Activated CD8-positive, alpha-beta T cell treated with anti-CD3 and anti-CD28 coated beads, Interleukin-2, amount 10 ng/mL, durations not matched to agents 7 days and 5 days (primary cell): ENCODE data around the gene ZC3HAV1L. TPM values are rescaled to one million over a fixed set of nuclear protein-coding genes. Genes with fewer than 3 reads are reported as not detected.
"Not testable (repeated sequence)": the region's sequence is repeated elsewhere in the genome, so short reads cannot be mapped to it uniquely, and the experiment has no call there.

Experiments used
- ATAC-seq: fragments of 150-1000 bp; cut with Tn5 transposase; one replicate; pipeline ENCODE4 v1.10.0; 2021; ENCODE audit warnings: moderate library complexity
- CTCF ChIA-PET: fragments of 350-600 bp; sonication (Branson Sonifier 250); formaldehyde crosslinking; loops from one replicate; lab custom pipeline; 2021; ENCODE audit warnings: antibody characterized with exemption; lab: Charles Lee
- POLR2A ChIA-PET: fragments of 350-600 bp; sonication (Branson Sonifier 250); formaldehyde crosslinking; loops from one replicate; lab custom pipeline; 2021; ENCODE audit warnings: antibody characterized with exemption; lab: Charles Lee
- DNase-seq: peaks from one replicate; pipeline ENCODE4 v3.0.0-alpha.2; 2020
- H3K27ac Mint-ChIP-seq: one replicate; pipeline ENCODE4 v1.8.0; 2021; ENCODE audit warnings: mild to moderate bottlenecking, mixed read lengths
- H3K27me3 Mint-ChIP-seq: one replicate; pipeline ENCODE4 v1.8.0; 2021; ENCODE audit warnings: low read depth, mixed read lengths
- H3K36me3 Mint-ChIP-seq: one replicate; pipeline ENCODE4 v1.8.0; 2021; ENCODE audit warnings: low read depth, mixed read lengths
- H3K4me1 Mint-ChIP-seq: one replicate; pipeline ENCODE4 v1.8.0; 2021; ENCODE audit warnings: low read depth, mixed read lengths
- H3K4me3 Mint-ChIP-seq: one replicate; pipeline ENCODE4 v1.8.0; 2021; ENCODE audit warnings: mild to moderate bottlenecking, mixed read lengths
- H3K9me3 Mint-ChIP-seq: one replicate; pipeline ENCODE4 v1.8.0; 2022; ENCODE audit warnings: mixed read lengths; ENCODE audit not compliant: insufficient read depth
- total RNA-seq, 2 experiments: library from RNA; stranded (reverse); gene quantifications; one replicate each; pipeline ENCODE4 v1.2.3, GENCODE V29; 2021

Gene ZC3HAV1L
- total RNA-seq, 2 experiments from 2014 or later, result 17.3 to 20.2 TPM

DNA sequence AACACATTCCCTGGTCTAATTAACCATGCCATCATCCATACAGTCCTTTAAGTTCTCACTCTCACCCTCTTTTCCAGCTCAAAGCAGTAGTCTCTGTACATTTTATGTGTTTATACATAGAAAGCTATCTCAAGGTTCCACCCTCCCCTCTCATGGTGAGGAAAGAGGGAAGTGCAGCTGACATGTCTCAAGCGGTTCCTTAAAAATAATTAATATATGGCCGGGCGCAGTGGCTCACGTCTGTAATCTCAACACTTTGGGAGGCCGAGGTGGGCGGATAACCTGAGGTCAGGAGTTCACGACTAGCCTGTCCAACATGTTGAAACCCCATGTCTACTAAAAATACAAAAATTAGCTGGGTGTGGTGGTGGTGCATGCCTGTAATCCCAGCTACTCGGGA lies 37.0 kb upstream of the ZC3HAV1L start:
- H3K27me3 Mint-ChIP-seq, result no peaks in the 10 kb centered on the region
- ATAC-seq (no peak), DNase-seq (peak; percentile 18)
- peak overlapping the region; percentile 86 for H3K27ac Mint-ChIP-seq
- POLR2A ChIA-PET, result interaction anchor here (1.0 to 1.3 kb wide), 3 partner anchors 12 to 23 kb away, joined by 3 to 5 read pairs (median 4); no protein-coding TSS in a partner anchor
- H3K9me3 Mint-ChIP-seq, result no peaks in the 10 kb centered on the region
- peaks cover 68% of the 10 kb centered on the region for H3K4me1 Mint-ChIP-seq
- CTCF ChIA-PET, result interaction anchor here (0.6 to 5.5 kb wide), 5 partner anchors 9 to 186 kb away, joined by 3 to 38 read pairs (median 7); no protein-coding TSS in a partner anchor
- H3K36me3 Mint-ChIP-seq, result peaks cover 78% of the 10 kb centered on the region
- peak overlapping the region; percentile 66 for H3K4me3 Mint-ChIP-seq

DNA sequence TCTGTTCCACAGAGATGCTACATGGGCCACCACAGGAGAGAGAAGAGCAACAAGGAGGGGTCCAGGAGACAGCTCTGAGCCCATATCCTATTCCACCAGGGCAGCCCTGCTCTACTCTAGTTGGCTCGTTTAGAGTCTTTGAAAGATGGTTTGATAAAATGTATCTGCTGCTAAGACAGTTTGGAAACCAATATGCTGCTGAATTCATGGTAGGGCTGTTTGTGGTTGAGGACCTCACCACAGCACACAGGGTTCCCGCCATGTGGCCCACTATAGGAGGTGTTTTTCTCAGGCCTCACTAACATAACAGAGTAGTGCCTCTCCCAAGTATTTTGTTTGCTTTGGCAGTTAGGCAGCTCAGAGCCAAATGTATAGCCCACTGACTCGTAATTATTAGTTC lies 35.8 kb upstream of the ZC3HAV1L start:
- CTCF ChIA-PET, result interaction anchor here (1.2 to 5.5 kb wide), 4 partner anchors 8 to 177 kb away, joined by 3 to 38 read pairs (median 4); no protein-coding TSS in a partner anchor
- no peaks in the 10 kb centered on the region for H3K27me3 Mint-ChIP-seq
- H3K9me3 Mint-ChIP-seq, result no peaks in the 10 kb centered on the region
- H3K4me1 Mint-ChIP-seq, result peaks cover 66% of the 10 kb centered on the region
- POLR2A ChIA-PET, result interaction anchor here (1.0 to 1.8 kb wide), 4 partner anchors 13 to 29 kb away, joined by 3 to 6 read pairs (median 4); no protein-coding TSS in a partner anchor
- peak; percentile 67 for ATAC-seq
- H3K36me3 Mint-ChIP-seq, result peaks cover 79% of the 10 kb centered on the region
- H3K27ac Mint-ChIP-seq, result peak overlapping the region; percentile 86
- peak overlapping the region; percentile 66 for H3K4me3 Mint-ChIP-seq
- peak; percentile 79 for DNase-seq

DNA sequence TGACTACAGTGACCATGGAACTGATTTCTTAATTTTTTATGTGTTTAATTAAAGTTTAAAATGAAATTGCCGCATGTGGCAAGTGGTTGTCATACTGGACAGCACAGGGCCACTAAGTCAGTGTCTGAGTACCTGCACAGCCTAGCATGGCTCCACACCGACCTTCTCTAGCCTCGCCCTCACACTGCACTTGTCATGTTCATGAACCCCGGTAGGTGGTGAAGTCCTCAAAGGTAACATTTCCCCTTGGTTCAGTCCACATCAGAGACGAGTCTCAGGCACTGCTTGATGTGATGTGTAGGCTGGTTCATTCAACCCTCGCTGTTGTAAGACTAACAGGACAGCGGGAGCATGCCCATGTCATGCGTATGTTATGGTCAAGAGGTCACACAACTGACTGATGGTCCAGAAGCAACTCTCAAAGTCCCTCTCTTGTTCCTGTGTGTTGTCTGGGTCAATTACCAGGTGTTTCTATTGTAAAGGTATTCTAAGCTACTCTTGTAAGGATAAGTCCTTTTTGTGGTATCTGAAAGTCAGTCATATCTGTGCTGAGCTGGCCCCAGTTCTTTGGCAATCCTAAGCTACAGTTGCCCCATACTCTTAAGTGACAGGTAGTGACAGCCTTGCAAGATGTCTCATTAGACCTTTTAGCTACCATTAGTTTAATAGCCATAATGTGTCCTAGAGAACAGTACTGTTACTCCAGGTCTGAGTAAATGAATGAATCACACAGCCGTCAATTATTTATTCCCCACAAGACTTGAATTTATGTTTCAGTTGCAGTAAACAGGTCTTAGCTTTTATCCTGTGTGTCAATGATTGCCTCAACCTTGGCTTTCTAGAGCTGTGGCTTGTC lies 32.9 kb upstream of the ZC3HAV1L start:
- ATAC-seq (peak; percentile 22), DNase-seq (peak; percentile 48)
- Mint-ChIP-seq H3K36me3 (peaks cover 84% of the 10 kb centered on the region), H3K4me1 (peaks cover 57% of the 10 kb centered on the region), H3K4me3 (no peak overlapping the region), H3K27me3 (no peaks in the 10 kb centered on the region), H3K27ac (peak overlapping the region; percentile 58), H3K9me3 (no peaks in the 10 kb centered on the region)
- POLR2A ChIA-PET, result interaction anchor here (0.5 to 1.9 kb wide), 7 partner anchors 9 to 271 kb away, joined by 3 to 7 read pairs (median 3); no protein-coding TSS in a partner anchor
- CTCF ChIA-PET, result interaction anchor here (0.6 to 2.9 kb wide), 5 partner anchors 25 to 182 kb away, joined by 3 to 10 read pairs (median 4); no protein-coding TSS in a partner anchor

DNA sequence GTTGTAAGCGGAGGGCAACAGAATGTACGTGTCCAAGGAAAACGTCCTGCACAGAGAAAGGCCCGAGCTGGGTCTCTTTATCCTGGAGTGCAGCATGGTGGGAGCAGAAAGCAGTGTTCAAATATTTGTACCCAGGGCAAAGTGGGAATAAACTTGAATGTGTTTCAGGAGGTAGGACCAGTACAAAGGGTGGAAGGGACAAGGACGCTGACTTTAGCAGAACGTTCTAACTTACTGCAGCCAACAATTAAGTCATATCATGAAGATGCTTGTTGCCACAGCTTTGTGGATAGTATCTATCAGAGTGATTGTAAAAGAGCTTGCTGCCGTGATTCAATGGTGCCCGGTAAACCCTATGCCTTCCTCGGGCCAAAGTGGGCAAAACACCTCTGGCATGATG lies 30.5 kb upstream of the ZC3HAV1L start:
- ATAC-seq (no peak), DNase-seq (peak; percentile 19)
- POLR2A ChIA-PET, result no interaction called here
- H3K27ac Mint-ChIP-seq, result peak overlapping the region; percentile 48
- CTCF ChIA-PET, result interaction anchor here (1.0 to 3.9 kb wide), 4 partner anchors 9 to 180 kb away, joined by 3 to 34 read pairs (median 8); no protein-coding TSS in a partner anchor
- H3K4me1 Mint-ChIP-seq, result peaks cover 53% of the 10 kb centered on the region
- peak overlapping the region; percentile 27 for H3K4me3 Mint-ChIP-seq
- H3K36me3 Mint-ChIP-seq, result peaks cover 85% of the 10 kb centered on the region
- H3K9me3 Mint-ChIP-seq, result no peaks in the 10 kb centered on the region
- H3K27me3 Mint-ChIP-seq, result no peaks in the 10 kb centered on the region

DNA sequence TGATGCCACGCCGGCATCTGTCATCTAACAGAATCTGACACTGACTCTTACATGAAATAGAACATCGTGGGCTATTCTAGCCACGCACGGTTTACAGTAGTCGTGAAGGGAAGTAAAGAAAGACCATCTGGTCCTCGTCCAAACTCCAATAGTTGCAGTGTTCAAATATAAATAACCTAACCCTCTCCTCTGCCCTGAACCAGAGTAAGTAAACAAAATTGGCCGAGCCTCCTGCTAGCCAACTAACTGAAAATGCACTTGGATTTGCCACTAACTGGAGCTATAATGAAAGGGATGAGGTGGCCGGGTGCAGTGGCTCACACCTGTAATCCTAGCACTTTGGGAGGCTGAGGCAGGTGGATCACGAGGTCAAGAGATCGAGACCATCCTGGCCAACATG lies 29.5 kb upstream of the ZC3HAV1L start:
- no peak overlapping the region for H3K4me3 Mint-ChIP-seq
- CTCF ChIA-PET, result interaction anchor here (1.2 to 3.9 kb wide), 4 partner anchors 10 to 179 kb away, joined by 3 to 34 read pairs (median 10); no protein-coding TSS in a partner anchor
- no peaks in the 10 kb centered on the region for H3K9me3 Mint-ChIP-seq
- H3K4me1 Mint-ChIP-seq, result peaks cover 59% of the 10 kb centered on the region
- no peaks in the 10 kb centered on the region for H3K27me3 Mint-ChIP-seq
- H3K36me3 Mint-ChIP-seq, result peaks cover 90% of the 10 kb centered on the region
- H3K27ac Mint-ChIP-seq, result peak overlapping the region; percentile 48
- ATAC-seq (no peak), DNase-seq (peak; percentile 18)
- POLR2A ChIA-PET, result interaction anchor here (1.5 kb wide), 1 partner anchor 11 kb away, joined by 6 read pairs; no protein-coding TSS in a partner anchor

DNA sequence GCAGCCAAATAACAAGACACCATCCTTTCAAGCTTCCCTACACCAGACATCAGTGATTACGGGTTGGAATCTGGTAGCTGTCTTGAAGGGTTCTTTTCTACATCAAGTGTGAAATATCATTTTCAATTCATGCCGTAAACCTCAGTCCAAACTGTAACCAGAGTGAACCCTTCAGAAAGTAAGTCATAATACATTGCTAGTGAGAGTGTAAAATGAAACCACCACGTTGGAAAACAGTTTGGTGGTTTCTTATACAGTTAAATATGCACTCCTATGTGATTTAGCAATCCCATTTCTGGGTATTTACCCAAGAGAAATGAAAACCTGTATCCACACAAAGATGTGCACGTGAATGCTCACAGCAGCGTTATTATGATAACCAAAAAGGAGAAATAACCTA lies 25.6 kb upstream of the ZC3HAV1L start:
- no peak for ATAC-seq
- CTCF ChIA-PET, result interaction anchor here (1.0 to 3.7 kb wide), 3 partner anchors 9 to 175 kb away, joined by 3 to 36 read pairs (median 9); no protein-coding TSS in a partner anchor
- Mint-ChIP-seq H3K36me3 (peaks cover 82% of the 10 kb centered on the region), H3K27ac (peak overlapping the region; percentile 20), H3K4me3 (no peak overlapping the region), H3K4me1 (peaks cover 53% of the 10 kb centered on the region), H3K27me3 (no peaks in the 10 kb centered on the region), H3K9me3 (no peaks in the 10 kb centered on the region)
- POLR2A ChIA-PET, result interaction anchor here (1.0 kb wide), 1 partner anchor 12 kb away, joined by 5 read pairs; no protein-coding TSS in a partner anchor
- no peak for DNase-seq

DNA sequence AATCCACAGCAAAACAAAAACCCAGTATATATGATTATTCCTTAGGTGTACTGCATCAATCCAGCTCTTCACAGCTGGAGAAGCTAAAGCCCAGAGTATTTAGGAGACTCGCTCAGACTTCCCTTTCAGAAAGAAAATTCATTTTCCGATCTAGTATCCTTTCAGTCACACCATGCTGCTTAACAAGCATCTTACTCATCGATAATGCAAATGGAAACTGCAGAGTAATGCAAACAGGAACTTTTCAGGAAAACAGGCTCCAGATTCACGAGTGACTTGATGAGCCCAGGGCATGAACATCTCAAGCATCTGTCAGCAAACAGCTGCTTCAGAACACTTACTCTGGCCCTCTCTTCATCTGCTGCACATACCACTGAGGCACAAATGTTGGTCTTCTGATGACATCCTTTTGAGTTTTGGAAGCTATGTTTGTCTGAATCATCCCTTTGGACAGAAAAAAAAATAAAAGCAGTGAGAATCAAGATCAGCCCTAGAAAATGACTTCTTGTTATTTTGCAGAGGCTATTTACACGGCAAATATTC lies 24.9 kb upstream of the ZC3HAV1L start:
- Mint-ChIP-seq H3K27ac (peak overlapping the region; percentile 37), H3K4me3 (no peak overlapping the region), H3K27me3 (no peaks in the 10 kb centered on the region), H3K9me3 (no peaks in the 10 kb centered on the region), H3K36me3 (peaks cover 82% of the 10 kb centered on the region), H3K4me1 (peaks cover 56% of the 10 kb centered on the region)
- ChIA-PET POLR2A (interaction anchor here (1.0 to 1.2 kb wide), 2 partner anchors 10 to 12 kb away, joined by 5 to 6 read pairs; no protein-coding TSS in a partner anchor), CTCF (interaction anchor here (1.0 to 3.7 kb wide), 6 partner anchors 10 to 174 kb away, joined by 3 to 36 read pairs (median 6); no protein-coding TSS in a partner anchor)
- DNase-seq (peak; percentile 18), ATAC-seq (no peak)

DNA sequence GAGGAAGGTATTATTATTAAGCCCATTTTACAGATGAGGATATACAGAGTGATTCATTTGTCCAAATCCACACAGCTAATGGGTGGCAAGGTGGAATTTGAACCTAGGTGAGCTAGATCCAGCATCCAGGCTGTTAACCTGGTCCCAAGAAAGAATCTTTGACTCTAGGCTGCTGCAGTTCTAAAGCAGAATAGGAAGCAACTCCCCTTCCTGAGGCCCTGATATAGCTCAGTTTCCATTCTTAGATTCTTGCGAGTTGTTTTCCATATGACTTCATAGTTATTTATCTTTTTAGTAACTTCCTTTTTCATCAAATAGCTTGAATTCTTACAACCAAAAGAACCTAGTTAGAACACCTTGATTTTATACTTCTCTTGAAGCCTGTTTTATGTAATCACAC lies 24.1 kb upstream of the ZC3HAV1L start:
- H3K4me3 Mint-ChIP-seq, result no peak overlapping the region
- peak overlapping the region; percentile 60 for H3K27ac Mint-ChIP-seq
- ChIA-PET POLR2A (interaction anchor here (1.2 to 2.2 kb wide), 3 partner anchors 8 to 24 kb away, joined by 3 to 6 read pairs (median 5); no protein-coding TSS in a partner anchor), CTCF (interaction anchor here (1.1 to 3.7 kb wide), 5 partner anchors 9 to 173 kb away, joined by 4 to 36 read pairs (median 8); no protein-coding TSS in a partner anchor)
- ATAC-seq (no peak), DNase-seq (no peak)
- no peaks in the 10 kb centered on the region for H3K27me3 Mint-ChIP-seq
- no peaks in the 10 kb centered on the region for H3K9me3 Mint-ChIP-seq
- peaks cover 52% of the 10 kb centered on the region for H3K4me1 Mint-ChIP-seq
- peaks cover 82% of the 10 kb centered on the region for H3K36me3 Mint-ChIP-seq

DNA sequence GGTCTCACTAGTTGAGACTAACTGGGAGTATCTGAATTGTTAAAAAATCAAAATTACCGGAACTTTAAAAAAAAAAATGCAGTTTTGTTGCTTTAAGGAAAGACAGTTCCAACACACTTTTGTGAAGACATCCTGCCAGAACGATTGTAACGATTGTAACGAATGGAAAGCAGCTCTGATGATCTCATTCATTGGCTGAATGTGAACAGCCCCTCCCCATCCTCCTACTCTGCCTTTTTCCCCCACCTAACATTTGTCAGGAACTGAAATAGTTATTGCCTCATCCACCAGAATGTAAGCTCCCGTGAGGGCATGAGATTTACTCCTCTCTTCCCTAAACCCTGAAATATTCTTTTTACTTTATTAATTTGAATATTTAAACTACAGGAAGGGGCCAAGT lies 23.1 kb upstream of the ZC3HAV1L start:
- no peak for DNase-seq
- Mint-ChIP-seq H3K27me3 (no peaks in the 10 kb centered on the region), H3K27ac (peak overlapping the region; percentile 47), H3K4me3 (no peak overlapping the region), H3K36me3 (peaks cover 82% of the 10 kb centered on the region), H3K9me3 (no peaks in the 10 kb centered on the region), H3K4me1 (peaks cover 46% of the 10 kb centered on the region)
- ATAC-seq, result no peak
- ChIA-PET CTCF (interaction anchor here (0.7 to 3.7 kb wide), 3 partner anchors 9 to 16 kb away, joined by 4 to 36 read pairs (median 8); no protein-coding TSS in a partner anchor), POLR2A (interaction anchor here (0.7 to 2.2 kb wide), 5 partner anchors 9 to 27 kb away, joined by 3 to 5 read pairs (median 4); no protein-coding TSS in a partner anchor)

DNA sequence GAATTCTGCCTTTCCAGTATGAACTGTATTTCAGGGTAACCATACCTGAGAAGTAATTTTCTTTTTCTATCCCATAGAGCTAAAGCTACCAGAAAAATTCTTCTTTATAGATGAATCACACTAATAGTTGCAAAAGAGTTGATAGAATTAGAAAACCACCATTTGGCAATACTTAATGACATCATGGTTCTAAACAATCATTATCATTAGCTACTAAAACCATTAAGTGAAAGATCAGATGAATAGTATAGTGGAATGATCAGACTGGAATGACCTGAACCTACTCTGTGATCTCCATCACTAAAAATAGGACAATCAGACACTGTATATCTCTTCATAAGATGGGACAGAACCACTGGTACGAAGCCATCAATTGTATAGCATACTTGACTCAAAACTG lies 19.8 kb upstream of the ZC3HAV1L start:
- ATAC-seq (no peak), DNase-seq (no peak)
- ChIA-PET POLR2A (no interaction called here), CTCF (interaction anchor here (1.0 to 1.3 kb wide), 2 partner anchors 19 to 43 kb away, joined by 5 read pairs; no protein-coding TSS in a partner anchor)
- Mint-ChIP-seq H3K36me3 (peaks cover 80% of the 10 kb centered on the region), H3K4me1 (peaks cover 33% of the 10 kb centered on the region), H3K27me3 (no peaks in the 10 kb centered on the region), H3K4me3 (no peak overlapping the region), H3K9me3 (no peaks in the 10 kb centered on the region), H3K27ac (peak overlapping the region; percentile 43)

DNA sequence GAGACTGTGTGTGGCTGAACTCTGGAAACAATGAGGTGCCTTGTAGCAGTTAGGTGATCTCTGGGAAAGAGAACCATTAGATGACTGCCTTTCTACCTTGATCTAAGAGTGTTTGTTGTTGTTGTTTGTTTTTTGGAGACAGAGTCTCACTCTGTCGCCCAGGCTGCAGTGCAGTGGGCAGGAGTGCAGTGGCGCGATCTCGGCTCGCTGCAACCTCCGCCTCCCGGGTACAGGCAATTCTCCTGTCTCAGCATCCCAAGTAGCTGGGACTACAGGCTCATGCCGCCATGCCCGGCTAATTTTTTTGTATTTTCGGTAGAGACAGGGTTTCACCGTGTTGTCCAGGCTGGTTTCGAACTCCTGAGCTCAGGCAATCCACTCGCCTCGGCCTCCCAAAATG lies 18.8 kb upstream of the ZC3HAV1L start:
- peaks cover 30% of the 10 kb centered on the region for H3K4me1 Mint-ChIP-seq
- DNase-seq, H3K4me3 Mint-ChIP-seq, POLR2A ChIA-PET, H3K27ac Mint-ChIP-seq, H3K27me3 Mint-ChIP-seq, ATAC-seq, H3K9me3 Mint-ChIP-seq: not testable (repeated sequence)
- CTCF ChIA-PET, result interaction anchor here (1.0 to 2.9 kb wide), 3 partner anchors 20 to 168 kb away, joined by 5 to 19 read pairs (median 12); no protein-coding TSS in a partner anchor
- peaks cover 79% of the 10 kb centered on the region for H3K36me3 Mint-ChIP-seq
